Colonic mucosa (tissue), 4 donors: ENCODE measurements around the gene UBE2E1. TPM values are rescaled to one million over a fixed set of nuclear protein-coding genes. Genes with fewer than 3 reads are reported as not detected.

Experiments used
- DNase-seq: peaks from one replicate; pipeline ENCODE4 v3.0.0-alpha.2; 2020
- H3K27ac ChIP-seq: fragments of 200-600 bp; one replicate; pipeline ENCODE4 v1.8.0; 2021
- H3K27me3 ChIP-seq: fragments of 200-600 bp; one replicate; pipeline ENCODE4 v1.8.0; 2021
- H3K36me3 ChIP-seq: fragments of 200-600 bp; one replicate; pipeline ENCODE4 v1.8.0; 2021
- H3K4me1 ChIP-seq: fragments of 200-600 bp; one replicate; pipeline ENCODE4 v1.8.0; 2021; ENCODE audit warnings: mild to moderate bottlenecking
- H3K4me3 ChIP-seq: fragments of 200-600 bp; one replicate; pipeline ENCODE4 v1.8.0; 2021
- H3K9ac ChIP-seq, 2 donors: one replicate each; pipeline ENCODE4 v1.7.0; 2013; ENCODE audit warnings: control low read depth in 2 of 2, low read depth in 2 of 2, low read length in 2 of 2
- H3K9me3 ChIP-seq: fragments of 200-600 bp; one replicate; pipeline ENCODE4 v1.8.0; 2021
- CTCF ChIP-seq: fragments of 200-600 bp; IDR thresholded peaks from one replicate; pipeline ENCODE4 v1.8.0; 2022; ENCODE audit warnings: antibody characterized with exemption, mild to moderate bottlenecking
- intact Hi-C: fragments of 100-400 bp; cut with DNase I; formaldehyde crosslinking; loops from one replicate; pipeline ENCODE4 v1.14.1; 2022
- total RNA-seq, 2 donors: library from RNA; stranded (reverse); fragmentation: NEBNext Ultra II Directional in 1 of 2; extraction: Animal tissue kit (Norgen Biotek cat#: 25700) in 1 of 2; gene quantifications; one replicate each; pipeline ENCODE4 v1.2.1, GENCODE V29; 2021
- donor health status: healthy.
- donor health status: DM: no; HTN: no; CAD: no.
- donor health status: DM: no; HTN: no; CAD: no.

Gene UBE2E1
- total RNA-seq, 2 donors from 2014 or later, result 68.6 to 81.7 TPM

GRCh38 chr3:23811919-23812318, 6.2 kb downstream of the UBE2E1 start:
- intact Hi-C loops, result no loop called here
- Histone ChIP-seq H3K9me3 (no peaks in the 10 kb centered on the region), H3K36me3 (no peaks in the 10 kb centered on the region), H3K4me3 (no peak overlapping the region), H3K4me1 (peaks cover 5% of the 10 kb centered on the region), H3K9ac (no peak overlapping the region), H3K27me3 (no peaks in the 10 kb centered on the region), H3K27ac (no peak overlapping the region)
- DNase-seq, result no peak
- no peak for TF ChIP-seq CTCF

GRCh38 chr3:23815879-23816278, 10.1 kb downstream of the UBE2E1 start:
- TF ChIP-seq CTCF, result no peak
- DNase-seq, result no peak
- Histone ChIP-seq H3K9ac (no peak overlapping the region), H3K27ac (no peak overlapping the region), H3K9me3 (no peaks in the 10 kb centered on the region), H3K27me3 (no peaks in the 10 kb centered on the region), H3K36me3 (no peaks in the 10 kb centered on the region), H3K4me1 (no peaks in the 10 kb centered on the region), H3K4me3 (no peak overlapping the region)
- intact Hi-C loops, result no loop called here

- intact Hi-C loops, result no loop called here
- no peak overlapping the region for H3K4me3 ChIP-seq
- no peak for DNase-seq
- no peak overlapping the region for H3K9ac ChIP-seq
- no peak overlapping the region for H3K27ac ChIP-seq
- no peak for TF ChIP-seq CTCF
- H3K4me1 ChIP-seq, result no peaks in the 10 kb centered on the region
- H3K9me3 ChIP-seq, result no peaks in the 10 kb centered on the region
- no peaks in the 10 kb centered on the region for H3K27me3 ChIP-seq
- no peaks in the 10 kb centered on the region for H3K36me3 ChIP-seq
Observed at GRCh38 chr3:23816721-23817120, 11.0 kb downstream of the UBE2E1 start.

GRCh38 chr3:23817508-23818223, 11.9 kb downstream of the UBE2E1 start:
- intact Hi-C loops, result no loop called here
- H3K9me3 ChIP-seq, result no peaks in the 10 kb centered on the region
- DNase-seq, result no peak
- no peak overlapping the region for H3K4me3 ChIP-seq
- H3K27me3 ChIP-seq, result no peaks in the 10 kb centered on the region
- no peaks in the 10 kb centered on the region for H3K36me3 ChIP-seq
- no peaks in the 10 kb centered on the region for H3K4me1 ChIP-seq
- no peak overlapping the region for H3K27ac ChIP-seq
- H3K9ac ChIP-seq, result no peak overlapping the region
- no peak for TF ChIP-seq CTCF

- no peak for DNase-seq
- no peak for TF ChIP-seq CTCF
- no peaks in the 10 kb centered on the region for H3K9me3 ChIP-seq
- no peak overlapping the region for H3K9ac ChIP-seq
- H3K27ac ChIP-seq, result no peak overlapping the region
- H3K36me3 ChIP-seq, result no peaks in the 10 kb centered on the region
- no peaks in the 10 kb centered on the region for H3K27me3 ChIP-seq
- no peaks in the 10 kb centered on the region for H3K4me1 ChIP-seq
- intact Hi-C loops, result no loop called here
- H3K4me3 ChIP-seq, result no peak overlapping the region
Observed at GRCh38 chr3:23819599-23820360, 14.0 kb downstream of the UBE2E1 start.
